ENCODE measurements around the gene NANOS2. TPM values are rescaled to one million over a fixed set of nuclear protein-coding genes. Genes with fewer than 3 reads are reported as not detected.

The NANOS2 gene
- total and polyA plus RNA-seq, 2 of the 13 experiments (the other 11 are each of a cell fraction or from before 2014, with no cell fraction given): not detected

- no peak; the same call in 1 of the 2 replicates for TF ChIP-seq ZNF512 (CRISPR knock-in tag; IDR thresholded peaks at IDR 0.05)
- peak; percentile 16; the same call in 1 of the 2 replicates for TF ChIP-seq PHF20 (CRISPR knock-in tag; IDR thresholded peaks at IDR 0.05)
- peak; percentile 74; the same call in 1 of the 2 replicates for TF ChIP-seq ZXDC (CRISPR knock-in tag; IDR thresholded peaks at IDR 0.05)
- TF ChIP-seq ZNF260 (CRISPR knock-in tag; IDR thresholded peaks at IDR 0.05; ENCODE audit: borderline replicate concordance, low read depth): no peak
- no peak for TF ChIP-seq FLYWCH1 (CRISPR knock-in tag; IDR thresholded peaks at IDR 0.05)
- TF ChIP-seq ZNF644 (CRISPR knock-in tag; IDR thresholded peaks at IDR 0.05; ENCODE audit: low read depth): no peak
- peak; percentile 38; the same call in 1 of the 2 replicates for TF ChIP-seq JUN (CRISPR knock-in tag; IDR thresholded peaks at IDR 0.05)
- peak; percentile 42 for TF ChIP-seq ZKSCAN8 (CRISPR knock-in tag; IDR thresholded peaks at IDR 0.05; ENCODE audit: borderline replicate concordance)
- 0 out of 2 replicates have a peak, but pooled peaks have one; percentile 25 for TF ChIP-seq ZNF639 (CRISPR knock-in tag; conservative IDR thresholded peaks at IDR 0.05)
- peak; percentile 95 for TF ChIP-seq RORA (CRISPR knock-in tag; IDR thresholded peaks at IDR 0.05)
- TF ChIP-seq KMT2A (CRISPR knock-in tag; IDR thresholded peaks at IDR 0.05): peak; percentile 34
- peak; percentile 61 for TF ChIP-seq CREM (IDR thresholded peaks at IDR 0.05)
- no peak for TF ChIP-seq CREM (CRISPR knock-in tag; IDR thresholded peaks at IDR 0.05)
- TF ChIP-seq TBX2 (CRISPR knock-in tag; IDR thresholded peaks at IDR 0.05; ENCODE audit: borderline replicate concordance): peak; percentile 77
- peak; percentile 82 for TF ChIP-seq SMC3 (IDR thresholded peaks at IDR 0.05; ENCODE audit: low read length)
- no peak for TF ChIP-seq ZNF468 (CRISPR knock-in tag; IDR thresholded peaks at IDR 0.05)
- TF ChIP-seq ZBTB25 (CRISPR knock-in tag; IDR thresholded peaks at IDR 0.05): peak; percentile 64
- peak; percentile 39 for TF ChIP-seq NR2F6 (IDR thresholded peaks at IDR 0.05)
- peak; percentile 74 for TF ChIP-seq NR2F6 (CRISPR knock-in tag; IDR thresholded peaks at IDR 0.05)
- TF ChIP-seq MYNN (CRISPR knock-in tag; IDR thresholded peaks at IDR 0.05; ENCODE audit: low read depth): no peak
- TF ChIP-seq KDM1A (CRISPR knock-in tag; IDR thresholded peaks at IDR 0.05): peak; percentile 100
- no peak for TF ChIP-seq ZIK1 (CRISPR knock-in tag; IDR thresholded peaks at IDR 0.05; ENCODE audit: borderline replicate concordance, low read depth)
- peak; percentile 49; the same call in 1 of the 2 replicates for TF ChIP-seq TFDP1 (CRISPR knock-in tag; IDR thresholded peaks at IDR 0.05; ENCODE audit: borderline replicate concordance)
Observed at GRCh38 chr19:45882652-45883585, 31.7 kb downstream of the NANOS2 start (continued).

Measured in HepG2 (cell line).